Activated naive CD8-positive, alpha-beta T cell treated with anti-CD3 and anti-CD28 coated beads, Interleukin-2, amount 50 U/mL, for 24 hours (primary cell): ENCODE measurements around the gene ZNF705A.
"Not testable (repeated sequence)": the region's sequence is repeated elsewhere in the genome, so short reads cannot be mapped to it uniquely, and the experiment has no call there.

Experiments
- ATAC-seq: fragments of 150-1000 bp; cut with Tn5 transposase; one replicate; pipeline ENCODE4 v1.10.0; 2021
- DNase-seq: peaks from one replicate; pipeline ENCODE4 v3.0.0; 2021
- H3K27ac Mint-ChIP-seq: one replicate; pipeline ENCODE4 v1.8.0; 2021; ENCODE audit warnings: mild to moderate bottlenecking, mixed read lengths
- H3K27me3 Mint-ChIP-seq: one replicate; pipeline ENCODE4 v1.8.0; 2021; ENCODE audit warnings: mixed read lengths
- H3K36me3 Mint-ChIP-seq: one replicate; pipeline ENCODE4 v1.8.0; 2021; ENCODE audit warnings: low read depth, mixed read lengths
- H3K4me1 Mint-ChIP-seq: one replicate; pipeline ENCODE4 v1.8.0; 2021; ENCODE audit warnings: mixed read lengths
- H3K4me3 Mint-ChIP-seq: one replicate; pipeline ENCODE4 v1.8.0; 2021; ENCODE audit warnings: mild to moderate bottlenecking, moderate library complexity, mixed read lengths
- H3K9me3 Mint-ChIP-seq: one replicate; pipeline ENCODE4 v1.8.0; 2021; ENCODE audit warnings: mixed read lengths

The ZNF705A gene

DNA sequence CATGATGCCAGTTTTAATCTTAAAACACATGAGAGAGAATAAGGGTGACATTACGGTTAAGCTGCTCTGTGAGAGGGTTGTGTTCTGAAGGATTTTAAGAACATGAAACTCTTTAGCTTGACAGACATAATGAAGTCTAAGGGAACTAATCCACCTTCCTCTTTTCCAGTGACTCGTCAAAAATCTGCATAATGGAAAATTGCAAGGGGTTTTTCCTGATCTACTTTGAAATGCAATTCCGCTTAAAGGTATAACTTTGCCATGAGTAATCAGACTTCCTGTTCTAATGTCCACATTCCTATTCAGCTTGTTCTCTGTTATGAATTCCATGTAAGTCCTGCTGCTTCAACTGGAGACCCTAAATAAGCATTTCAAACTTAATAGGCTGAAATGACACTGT is at the start of gene ZNF705A:
Gene ZNF705A (plus strand): TSS at position 171 of the 400 bp plus-strand sequence. CDS start 15,611 bp downstream, outside the sequence.
- H3K27ac Mint-ChIP-seq = no peak within 1 kb of the TSS
- no peak for DNase-seq
- H3K27me3 Mint-ChIP-seq = peaks cover 2% of the 10 kb centered on the region

GRCh38 chr12:8108808-8109398 is 47.9 kb upstream of the ZNF705A start:
- Mint-ChIP-seq H3K27ac (peak overlapping the region; percentile 65), H3K4me1 (peaks cover 4% of the 10 kb centered on the region), H3K9me3 (no peaks in the 10 kb centered on the region)

More for the DNA sequence above, at the start of gene ZNF705A:
- no peaks in the 10 kb centered on the region for H3K36me3 Mint-ChIP-seq
- H3K4me3 Mint-ChIP-seq = no peak within 1 kb of the TSS
- no peaks in the 10 kb centered on the region for H3K9me3 Mint-ChIP-seq
- peaks cover 32% of the 10 kb centered on the region for H3K4me1 Mint-ChIP-seq
- ATAC-seq = no peak

DNA sequence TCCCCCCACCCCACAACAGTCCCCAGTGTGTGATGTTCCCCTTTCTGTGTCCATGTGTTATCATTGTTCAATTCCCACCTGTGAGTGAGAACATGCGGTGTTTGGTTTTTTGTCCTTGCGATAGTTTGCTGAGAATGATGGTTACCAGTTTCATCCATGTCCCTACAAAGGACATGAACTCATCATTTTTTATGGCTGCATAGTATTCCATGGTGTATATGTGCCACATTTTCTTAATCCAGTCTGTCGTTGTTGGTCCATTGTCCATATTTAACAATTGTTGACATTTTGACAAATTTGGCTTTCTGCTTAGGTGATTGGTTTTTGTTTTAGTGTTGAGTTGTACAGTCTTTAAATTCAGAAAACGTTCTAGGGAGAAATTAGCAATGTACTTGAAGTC is 43.7 kb upstream of the ZNF705A start:
- not testable (repeated sequence) for H3K27me3 Mint-ChIP-seq, H3K9me3 Mint-ChIP-seq, H3K27ac Mint-ChIP-seq, H3K36me3 Mint-ChIP-seq, H3K4me3 Mint-ChIP-seq, DNase-seq, H3K4me1 Mint-ChIP-seq, ATAC-seq

More at GRCh38 chr12:8108808-8109398, 47.9 kb upstream of the ZNF705A start:
- ATAC-seq (no peak), DNase-seq (peak; percentile 78)
- Mint-ChIP-seq H3K4me3 (no peak overlapping the region), H3K36me3 (peaks cover 21% of the 10 kb centered on the region), H3K27me3 (no peaks in the 10 kb centered on the region)

- H3K4me1 Mint-ChIP-seq = peaks cover 4% of the 10 kb centered on the region
- ATAC-seq (no peak), DNase-seq (no peak)
- H3K27me3 Mint-ChIP-seq = no peaks in the 10 kb centered on the region
- no peaks in the 10 kb centered on the region for H3K9me3 Mint-ChIP-seq
- H3K4me3 Mint-ChIP-seq = no peak overlapping the region
- H3K36me3 Mint-ChIP-seq = peaks cover 2% of the 10 kb centered on the region
- no peak overlapping the region for H3K27ac Mint-ChIP-seq
Observed at GRCh38 chr12:8120072-8120713, 36.6 kb upstream of the ZNF705A start.

DNA sequence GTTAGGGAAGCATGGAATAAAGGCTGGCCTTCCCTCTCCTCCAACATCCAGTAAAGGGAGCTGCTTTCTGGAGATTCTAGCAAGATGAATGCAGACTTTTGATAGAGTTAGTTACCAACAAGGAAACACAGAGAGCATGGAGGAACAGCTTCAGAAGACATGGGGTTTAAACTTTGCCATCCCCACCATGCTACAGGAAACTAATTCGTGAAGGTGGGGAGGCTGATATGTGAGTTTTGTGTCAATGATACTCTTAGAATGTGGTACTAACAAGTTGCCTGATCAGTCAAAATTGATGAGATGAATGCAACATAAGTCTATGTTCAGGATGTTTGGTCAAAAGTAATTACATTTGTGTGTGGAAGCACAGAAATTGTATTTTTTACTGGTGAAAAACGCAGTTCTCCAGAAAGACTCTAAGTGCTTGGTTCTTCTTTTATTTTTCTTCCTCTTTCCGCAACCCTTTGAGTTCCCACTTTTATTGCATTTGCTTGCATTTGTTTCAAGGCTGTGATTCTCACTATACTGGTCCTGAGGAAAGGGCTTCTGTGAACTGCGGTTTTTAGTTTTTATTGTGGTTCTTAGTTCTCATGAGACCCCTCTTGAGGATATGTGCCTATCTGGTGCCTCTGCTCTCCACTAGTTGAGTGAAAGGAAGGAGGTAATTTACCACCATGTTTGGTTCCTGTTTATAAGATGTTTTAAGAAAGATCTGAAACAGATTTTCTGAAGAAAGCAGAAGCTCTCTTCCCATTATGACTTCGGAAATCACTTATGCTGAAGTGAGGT is 33.5 kb upstream of the ZNF705A start, which contains the start of gene CLEC4A:
Gene CLEC4A (plus strand): TSS at position 494 of the 789 bp plus-strand sequence. CDS start 262 bp downstream, at position 756.
- Mint-ChIP-seq H3K9me3 (no peaks in the 10 kb centered on the region), H3K36me3 (peaks cover 5% of the 10 kb centered on the region), H3K4me1 (peaks cover 18% of the 10 kb centered on the region), H3K27ac (peak within 1 kb of the TSS; percentile 9), H3K4me3 (no peak within 1 kb of the TSS), H3K27me3 (no peaks in the 10 kb centered on the region)
- DNase-seq (no peak), ATAC-seq (no peak)

GRCh38 chr12:8127138-8127537 is 29.7 kb upstream of the ZNF705A start:
- ATAC-seq (peak; percentile 20), DNase-seq (no peak)
- Mint-ChIP-seq H3K4me3 (no peak overlapping the region), H3K27ac (no peak overlapping the region), H3K36me3 (peaks cover 5% of the 10 kb centered on the region), H3K9me3 (no peaks in the 10 kb centered on the region), H3K4me1 (peaks cover 18% of the 10 kb centered on the region), H3K27me3 (no peaks in the 10 kb centered on the region)

DNA sequence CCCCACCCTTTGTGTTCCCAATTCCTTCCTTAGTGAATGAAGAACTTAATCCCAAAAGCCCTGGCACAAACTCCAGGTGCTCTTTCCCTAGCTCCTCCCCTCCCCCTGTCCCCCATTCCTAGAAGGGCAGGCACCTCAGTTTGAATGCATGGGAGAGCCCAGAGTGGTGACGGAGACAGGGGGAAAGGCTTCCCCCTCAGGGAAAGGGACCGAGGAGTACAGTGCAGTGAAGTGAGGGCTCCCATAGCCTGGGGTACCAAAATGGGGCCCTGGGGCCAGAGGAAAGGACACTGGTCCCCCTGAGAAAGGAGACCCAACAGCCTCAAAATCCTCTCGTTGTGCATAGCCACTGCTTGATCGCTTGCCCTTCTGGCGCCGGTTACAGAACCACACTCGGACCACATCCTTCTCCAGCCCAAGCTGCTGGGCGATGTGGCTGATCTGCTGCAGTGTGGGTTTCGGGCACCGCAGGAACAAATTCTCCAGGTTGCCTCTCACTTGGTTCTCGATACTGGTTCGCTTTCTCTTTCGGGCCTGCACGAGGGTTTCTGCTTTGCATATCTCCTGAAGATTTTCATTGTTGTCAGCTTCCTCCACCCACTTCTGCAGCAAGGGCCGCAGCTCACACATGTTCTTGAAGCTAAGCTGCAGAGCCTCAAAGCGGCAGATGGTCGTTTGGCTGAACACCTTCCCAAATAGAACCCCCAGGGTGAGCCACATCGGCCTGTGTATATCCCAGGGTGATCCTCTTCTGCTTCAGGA is 23.0 kb upstream of the ZNF705A start:
- DNase-seq, H3K4me1 Mint-ChIP-seq, H3K27ac Mint-ChIP-seq, H3K36me3 Mint-ChIP-seq, H3K9me3 Mint-ChIP-seq, H3K4me3 Mint-ChIP-seq, H3K27me3 Mint-ChIP-seq: not testable (repeated sequence)
- peak; percentile 36 for ATAC-seq

DNA sequence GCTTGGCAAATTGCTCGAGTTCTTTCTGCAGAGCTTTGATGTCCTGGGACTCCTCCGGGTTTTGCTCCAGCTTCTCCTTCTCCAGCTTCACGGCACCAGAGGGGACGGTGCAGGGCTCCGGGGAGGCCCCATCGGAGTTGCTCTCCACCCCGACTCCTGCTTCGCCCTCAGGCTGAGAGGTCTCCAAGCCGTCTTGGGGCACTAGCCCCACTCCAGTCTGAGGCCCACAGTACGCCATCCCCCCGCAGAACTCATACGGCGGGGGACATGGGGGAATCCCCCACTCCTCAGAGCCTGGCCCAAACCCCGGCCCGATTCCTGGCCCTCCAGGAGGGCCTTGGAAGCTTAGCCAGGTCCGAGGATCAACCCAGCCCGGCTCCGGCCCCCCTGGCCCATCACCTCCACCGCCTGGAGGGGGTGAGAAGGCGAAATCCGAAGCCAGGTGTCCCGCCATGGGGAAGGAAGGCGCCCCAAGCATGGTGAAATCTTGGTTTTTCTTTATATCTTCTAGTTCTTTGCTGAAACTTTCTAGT is 22.4 kb upstream of the ZNF705A start:
- H3K36me3 Mint-ChIP-seq, H3K9me3 Mint-ChIP-seq, H3K27ac Mint-ChIP-seq: not testable (repeated sequence)

DNA sequence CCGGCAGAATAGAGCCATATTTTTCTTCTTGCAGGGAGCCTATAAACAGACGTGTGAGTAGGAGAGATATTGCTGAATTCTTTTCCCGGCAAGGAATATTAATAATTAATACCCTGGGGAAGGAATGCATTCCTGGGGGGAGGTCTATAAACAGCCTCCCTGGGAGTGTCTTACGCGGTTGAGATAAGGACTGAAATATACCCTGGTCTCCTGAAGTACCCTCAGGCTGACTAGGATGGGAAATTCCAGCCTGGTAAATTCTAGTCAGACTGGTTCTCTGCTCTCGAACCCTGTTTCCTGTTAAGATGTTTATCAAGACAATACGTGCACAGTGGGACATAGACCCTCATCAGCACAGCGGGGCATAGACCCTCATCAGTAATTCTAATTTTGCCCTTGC is 15.2 kb upstream of the ZNF705A start:
- not testable (repeated sequence) for H3K9me3 Mint-ChIP-seq, H3K4me3 Mint-ChIP-seq, ATAC-seq, DNase-seq, H3K4me1 Mint-ChIP-seq, H3K27ac Mint-ChIP-seq, H3K27me3 Mint-ChIP-seq
- H3K36me3 Mint-ChIP-seq = peaks cover 21% of the 10 kb centered on the region

More for the DNA sequence above, 22.4 kb upstream of the ZNF705A start:
- DNase-seq, H3K27me3 Mint-ChIP-seq, ATAC-seq, H3K4me1 Mint-ChIP-seq, H3K4me3 Mint-ChIP-seq: not testable (repeated sequence)

DNA sequence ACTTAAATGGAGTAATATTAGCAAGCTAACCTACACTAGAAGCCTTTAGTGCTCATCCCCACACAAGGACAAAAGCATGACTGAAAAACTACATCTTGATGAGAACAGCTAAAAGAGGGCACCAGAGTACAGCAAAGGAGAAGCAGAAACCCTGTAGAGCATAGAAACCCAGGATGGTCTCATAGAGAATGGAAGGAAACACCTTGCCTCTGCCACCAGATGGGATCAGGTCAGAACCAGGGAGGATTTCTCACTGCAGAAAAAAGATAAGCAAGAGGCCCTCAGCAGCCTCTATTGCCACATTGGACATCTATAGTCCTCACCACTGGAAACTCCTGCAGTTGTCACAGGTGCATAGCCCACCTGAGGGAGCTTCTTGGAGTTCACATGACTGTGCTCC is 13.6 kb upstream of the ZNF705A start:
- no peak for DNase-seq
- no peak for ATAC-seq
- Mint-ChIP-seq H3K9me3 (peaks cover 9% of the 10 kb centered on the region), H3K36me3 (peaks cover 19% of the 10 kb centered on the region), H3K27me3 (peaks cover 4% of the 10 kb centered on the region), H3K4me3 (no peak overlapping the region), H3K27ac (no peak overlapping the region), H3K4me1 (no peaks in the 10 kb centered on the region)

DNA sequence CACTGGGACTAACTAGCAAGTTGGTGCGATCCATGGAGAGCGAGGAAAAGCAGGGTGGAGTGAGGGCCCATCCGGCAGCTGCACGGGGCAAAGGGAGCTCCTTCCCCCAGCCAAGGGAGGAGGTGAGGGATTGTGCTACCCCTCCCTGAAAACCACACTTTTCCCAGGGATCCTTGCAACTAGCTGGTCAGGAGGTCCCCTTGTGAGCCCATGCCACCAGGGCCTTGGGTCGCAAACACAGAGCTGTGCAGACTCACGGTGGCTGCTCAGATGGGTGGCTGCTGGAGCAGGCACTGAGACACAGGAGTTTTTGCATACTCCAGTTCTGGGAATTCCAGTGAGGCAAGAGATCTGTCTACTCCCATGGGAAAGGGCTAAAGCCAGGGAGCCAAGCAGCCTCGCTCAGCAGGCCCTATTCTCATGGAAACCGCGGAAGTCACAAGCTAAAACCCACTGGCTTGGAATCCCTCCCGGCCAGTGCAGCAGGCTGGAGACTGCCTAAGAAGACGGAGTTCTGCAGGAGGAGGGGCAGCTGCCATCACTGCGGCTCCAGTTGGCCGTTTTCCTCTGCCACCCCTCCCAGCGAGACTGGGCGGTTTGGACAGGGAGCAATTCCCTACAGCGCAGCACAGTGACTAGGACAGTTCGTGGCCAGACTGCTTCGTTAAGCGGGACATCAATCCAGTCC is 10.9 kb upstream of the ZNF705A start:
- H3K36me3 Mint-ChIP-seq = peaks cover 12% of the 10 kb centered on the region
- no peak overlapping the region for H3K27ac Mint-ChIP-seq
- no peak for DNase-seq
- peaks cover 9% of the 10 kb centered on the region for H3K9me3 Mint-ChIP-seq
- H3K4me3 Mint-ChIP-seq = no peak overlapping the region
- H3K27me3 Mint-ChIP-seq = peaks cover 4% of the 10 kb centered on the region
- H3K4me1 Mint-ChIP-seq = no peaks in the 10 kb centered on the region
- ATAC-seq = no peak

- no peak overlapping the region for H3K4me3 Mint-ChIP-seq
- H3K27me3 Mint-ChIP-seq = peaks cover 4% of the 10 kb centered on the region
- no peak overlapping the region for H3K27ac Mint-ChIP-seq
- H3K4me1 Mint-ChIP-seq = no peaks in the 10 kb centered on the region
- DNase-seq (no peak), ATAC-seq (no peak)
- peaks cover 8% of the 10 kb centered on the region for H3K36me3 Mint-ChIP-seq
- H3K9me3 Mint-ChIP-seq = peaks cover 6% of the 10 kb centered on the region
Observed at GRCh38 chr12:8146442-8146771, 10.4 kb upstream of the ZNF705A start.

DNA sequence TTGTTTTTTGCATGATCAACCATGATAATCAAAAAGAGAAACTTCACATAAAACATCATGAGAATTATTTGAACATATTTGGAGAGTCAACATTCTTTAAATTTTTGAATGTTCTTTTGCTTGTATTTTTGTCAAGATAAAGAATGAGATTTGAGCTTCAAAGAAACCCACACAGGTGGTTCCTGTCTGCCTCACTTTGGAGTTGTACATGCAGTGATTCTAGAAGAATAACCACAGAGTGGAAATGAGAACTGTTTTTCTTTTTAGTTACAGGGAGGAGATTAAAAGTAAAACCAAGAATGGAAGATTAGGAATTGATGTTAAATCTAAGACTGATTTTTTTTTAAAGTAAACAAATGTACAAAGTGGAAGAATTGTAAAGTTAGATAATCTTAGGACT is 2.3 kb upstream of the ZNF705A start:
- Mint-ChIP-seq H3K36me3 (no peaks in the 10 kb centered on the region), H3K27ac (no peak overlapping the region), H3K4me1 (peaks cover 32% of the 10 kb centered on the region), H3K4me3 (no peak overlapping the region), H3K27me3 (peaks cover 2% of the 10 kb centered on the region), H3K9me3 (no peaks in the 10 kb centered on the region)
- DNase-seq (no peak), ATAC-seq (no peak)

GRCh38 chr12:8156416-8156815 is 399 bp upstream of the ZNF705A start:
- H3K4me3 Mint-ChIP-seq = no peak overlapping the region
- ATAC-seq = no peak
- H3K9me3 Mint-ChIP-seq = no peaks in the 10 kb centered on the region
- peaks cover 32% of the 10 kb centered on the region for H3K4me1 Mint-ChIP-seq
- no peak overlapping the region for H3K27ac Mint-ChIP-seq
- no peak for DNase-seq
- peaks cover 2% of the 10 kb centered on the region for H3K27me3 Mint-ChIP-seq
- no peaks in the 10 kb centered on the region for H3K36me3 Mint-ChIP-seq
